Nucleus accumbens (tissue), 56 donors: ENCODE results near the gene IQCF5.
"Not testable (repeated sequence)": the region's sequence is repeated elsewhere in the genome, so short reads cannot be mapped to it uniquely, and the experiment has no call there.

Experiments used
- DNase-seq, 56 donors: peaks; one replicate each; lab custom pipeline; 2025; lab: John Stamatoyannopoulos, UW

IQCF5 gene

GRCh38 chr3:51869304-51869703 is 6.1 kb downstream of the IQCF5 start:
- DNase-seq = no peak

GRCh38 chr3:51868896-51869295 is 6.5 kb downstream of the IQCF5 start:
- DNase-seq = not testable (repeated sequence)

GRCh38 chr3:51862886-51863285 is 12.5 kb downstream of the IQCF5 start:
- no peak for DNase-seq

- peak in 1 of 56 donors; percentile 1 for DNase-seq
These were observed 14.4 kb downstream of the IQCF5 start, which contains the start of gene IQCF2 for GRCh38 chr3:51860703-51861665. IQCF2 (plus strand) TSS chr3:51861615; CDS start chr3:51861667, 52 bp downstream.

- not testable (repeated sequence) for DNase-seq
These were observed 20.0 kb downstream of the IQCF5 start for GRCh38 chr3:51855411-51855810.

GRCh38 chr3:51845129-51845528 is 30.3 kb downstream of the IQCF5 start:
- DNase-seq = no peak

GRCh38 chr3:51836606-51837005 is 38.8 kb downstream of the IQCF5 start:
- no peak for DNase-seq

GRCh38 chr3:51830836-51831385 is 44.5 kb downstream of the IQCF5 start:
- DNase-seq = no peak

GRCh38 chr3:51830345-51830744 is 45.1 kb downstream of the IQCF5 start:
- no peak for DNase-seq

- DNase-seq = no peak
These were observed 47.1 kb downstream of the IQCF5 start for GRCh38 chr3:51828297-51828696.
